ENCODE data around the gene CEP72.
A peak's percentile ranks its signal among the peaks of the same experiment; 100 is the strongest.

The CEP72 gene

DNA sequence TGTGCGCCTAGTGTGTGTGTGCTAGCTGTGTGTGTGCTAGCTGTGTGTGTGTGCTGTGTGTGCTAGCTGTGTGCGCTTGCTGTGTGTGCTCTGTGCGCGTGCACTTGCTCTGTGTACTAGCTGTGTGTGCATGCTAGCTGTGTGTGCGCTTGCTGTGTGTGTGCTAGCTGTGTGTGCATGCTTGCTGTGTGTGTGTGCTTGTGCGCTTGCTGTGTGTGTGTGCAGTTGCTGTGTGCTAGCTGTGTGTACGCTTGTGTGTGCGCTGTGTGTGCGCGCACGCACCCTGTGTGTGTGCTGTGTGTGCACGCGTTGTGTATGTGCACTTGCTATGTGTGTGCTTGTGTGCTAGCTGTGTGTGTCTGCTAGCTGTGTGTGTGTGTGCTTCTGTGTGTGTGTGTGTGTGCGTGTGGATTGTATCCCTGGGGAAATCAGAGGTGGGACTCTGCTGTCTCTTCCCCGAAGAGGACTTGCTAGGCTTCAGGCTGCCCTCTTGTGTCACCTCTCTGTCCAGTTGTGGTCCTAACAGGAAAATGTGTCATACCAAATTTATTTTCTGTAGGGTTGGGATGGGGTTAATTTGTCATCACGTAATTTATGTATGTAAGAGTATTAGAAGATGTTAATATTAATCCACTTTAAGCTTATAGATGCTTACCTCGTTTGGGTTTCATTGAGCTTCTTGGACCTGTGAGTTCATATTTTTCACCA, 42.1 kb downstream of the CEP72 start:
- TF ChIP-seq TARDBP (IDR thresholded peaks at IDR 0.05) (peak; percentile 71; the same call in 1 of the 2 replicates), ZNF384 (IDR thresholded peaks at IDR 0.05) (no peak)
- DNase-seq (ENCODE audit: extremely low spot score): no peak
- ChIA-PET CTCF (no interaction called here), POLR2A (no interaction called here)

DNA sequence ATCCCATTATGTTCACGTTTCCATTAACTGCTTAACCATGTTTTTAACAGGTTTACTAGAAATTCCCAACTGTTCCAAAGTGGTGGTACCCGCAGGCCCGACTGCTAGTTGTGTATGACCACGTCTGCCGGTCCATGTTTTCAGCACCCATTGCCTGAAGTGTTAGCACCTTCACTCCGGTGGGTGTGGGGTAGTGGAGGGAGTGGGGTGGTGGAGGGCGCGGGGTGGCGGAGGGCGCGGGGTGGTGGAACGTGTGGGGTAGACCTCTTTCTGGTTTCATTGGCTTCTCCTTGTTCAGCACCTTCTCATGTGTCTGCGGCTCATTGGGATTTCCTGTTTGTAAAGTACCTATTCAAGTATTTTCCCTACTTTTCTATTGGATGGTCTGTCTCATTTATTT, 43.3 kb downstream of the CEP72 start:
- TF ChIP-seq NFRKB (IDR thresholded peaks at IDR 0.05) (no peak), ELF4 (IDR thresholded peaks at IDR 0.05) (no peak), SP1 (IDR thresholded peaks at IDR 0.05) (no peak), HDGF (IDR thresholded peaks at IDR 0.05; ENCODE audit: borderline replicate concordance) (no peak), FOXM1 (IDR thresholded peaks at IDR 0.05; ENCODE audit: borderline replicate concordance) (no peak), LEF1 (IDR thresholded peaks at IDR 0.05; ENCODE audit: borderline replicate concordance) (no peak), SUZ12 (IDR thresholded peaks at IDR 0.05) (no peak), ZNF384 (IDR thresholded peaks at IDR 0.05) (no peak), FOXA1 (IDR thresholded peaks at IDR 0.05) (no peak), L3MBTL2 (conservative IDR thresholded peaks at IDR 0.05) (no peak), BHLHE40 (IDR thresholded peaks at IDR 0.05; ENCODE audit: borderline replicate concordance) (no peak), CTBP1 (IDR thresholded peaks at IDR 0.05; ENCODE audit: borderline replicate concordance) (no peak)
- TF ChIP-seq, protein P1, sequence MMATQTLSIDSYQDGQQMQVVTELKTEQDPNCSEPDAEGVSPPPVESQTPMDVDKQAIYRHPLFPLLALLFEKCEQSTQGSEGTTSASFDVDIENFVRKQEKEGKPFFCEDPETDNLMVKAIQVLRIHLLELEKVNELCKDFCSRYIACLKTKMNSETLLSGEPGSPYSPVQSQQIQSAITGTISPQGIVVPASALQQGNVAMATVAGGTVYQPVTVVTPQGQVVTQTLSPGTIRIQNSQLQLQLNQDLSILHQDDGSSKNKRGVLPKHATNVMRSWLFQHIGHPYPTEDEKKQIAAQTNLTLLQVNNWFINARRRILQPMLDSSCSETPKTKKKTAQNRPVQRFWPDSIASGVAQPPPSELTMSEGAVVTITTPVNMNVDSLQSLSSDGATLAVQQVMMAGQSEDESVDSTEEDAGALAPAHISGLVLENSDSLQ (IDR thresholded peaks at IDR 0.05): no peak
- CTCF ChIA-PET: interaction anchor here (2.2 kb wide), 1 partner anchor 15 kb away, joined by 6 read pairs; no protein-coding TSS in a partner anchor
- no peak for DNase-seq (ENCODE audit: extremely low spot score)
- POLR2A ChIA-PET: no interaction called here

DNA sequence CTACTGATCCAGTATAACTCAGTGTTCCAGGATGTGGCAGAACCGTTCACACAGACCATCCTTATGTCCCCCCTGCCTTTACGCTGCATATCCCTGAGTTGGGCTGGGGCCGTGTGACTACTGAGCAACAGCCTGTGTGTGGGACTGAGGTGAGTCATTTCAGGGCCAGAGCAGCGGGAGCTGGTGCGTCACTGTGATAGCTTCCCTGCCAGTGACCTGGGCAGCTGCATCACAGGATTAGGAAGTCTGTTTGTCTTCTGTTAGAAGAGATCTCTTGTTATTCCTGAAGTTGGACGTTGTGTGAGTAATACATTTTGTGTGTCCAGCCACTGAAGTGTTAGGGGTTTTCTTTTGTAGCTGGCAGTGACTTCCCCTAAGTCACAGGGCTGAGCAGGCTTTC, 45.4 kb downstream of the CEP72 start:
- no peak for DNase-seq (ENCODE audit: extremely low spot score)
- ChIA-PET CTCF (interaction anchor here (1.0 to 2.2 kb wide), 2 partner anchors 9 to 13 kb away, joined by 3 to 6 read pairs; no protein-coding TSS in a partner anchor), POLR2A (interaction anchor here (0.8 to 1.4 kb wide), 2 partner anchors 15 to 183 kb away, joined by 3 to 4 read pairs; no protein-coding TSS in a partner anchor)
- TF ChIP-seq CTBP1 (IDR thresholded peaks at IDR 0.05; ENCODE audit: borderline replicate concordance): no peak
- TF ChIP-seq HDGF (IDR thresholded peaks at IDR 0.05; ENCODE audit: borderline replicate concordance): no peak
- TF ChIP-seq BHLHE40 (IDR thresholded peaks at IDR 0.05; ENCODE audit: borderline replicate concordance): no peak
- TF ChIP-seq ZNF384 (IDR thresholded peaks at IDR 0.05): no peak
- no peak for TF ChIP-seq L3MBTL2 (conservative IDR thresholded peaks at IDR 0.05)
- no peak for TF ChIP-seq ELF4 (IDR thresholded peaks at IDR 0.05)
- TF ChIP-seq, protein P1 (IDR thresholded peaks at IDR 0.05): no peak
- no peak for TF ChIP-seq ARNT (IDR thresholded peaks at IDR 0.05)
- no peak for TF ChIP-seq TARDBP (IDR thresholded peaks at IDR 0.05)
- no peak for TF ChIP-seq SUZ12 (IDR thresholded peaks at IDR 0.05)
- no peak for TF ChIP-seq NFRKB (IDR thresholded peaks at IDR 0.05)
- no peak for TF ChIP-seq FOXA1 (IDR thresholded peaks at IDR 0.05)

DNA sequence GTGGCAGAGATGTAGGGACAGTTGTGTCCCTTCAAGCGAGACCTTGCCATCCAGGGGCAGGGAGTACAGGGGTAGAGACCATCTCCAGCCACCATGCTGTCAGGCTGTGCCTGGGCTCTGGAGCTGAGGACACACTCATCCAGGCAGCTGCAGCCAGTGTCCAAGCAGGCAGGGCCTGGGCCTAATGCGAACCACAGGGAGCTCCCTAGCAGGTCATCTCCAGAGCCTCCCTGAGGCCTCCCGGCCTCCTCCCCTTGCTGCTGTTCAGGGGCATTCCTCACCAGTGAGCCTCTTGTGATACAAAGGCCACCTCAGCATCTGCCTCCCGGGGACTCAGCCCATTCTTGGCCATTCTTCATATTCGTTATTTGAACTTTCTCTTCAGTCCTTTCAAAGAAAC, 46.0 kb downstream of the CEP72 start:
- ChIA-PET POLR2A (interaction anchor here (0.8 to 1.4 kb wide), 2 partner anchors 15 to 184 kb away, joined by 3 to 4 read pairs; no protein-coding TSS in a partner anchor), CTCF (interaction anchor here (1.0 kb wide), 1 partner anchor 8 kb away, joined by 3 read pairs; no protein-coding TSS in a partner anchor)
- DNase-seq (ENCODE audit: extremely low spot score): no peak
- TF ChIP-seq SP1 (IDR thresholded peaks at IDR 0.05): no peak
- TF ChIP-seq SUZ12 (IDR thresholded peaks at IDR 0.05): no peak
- no peak for TF ChIP-seq ELF4 (IDR thresholded peaks at IDR 0.05)
- no peak for TF ChIP-seq BHLHE40 (IDR thresholded peaks at IDR 0.05; ENCODE audit: borderline replicate concordance)

DNA sequence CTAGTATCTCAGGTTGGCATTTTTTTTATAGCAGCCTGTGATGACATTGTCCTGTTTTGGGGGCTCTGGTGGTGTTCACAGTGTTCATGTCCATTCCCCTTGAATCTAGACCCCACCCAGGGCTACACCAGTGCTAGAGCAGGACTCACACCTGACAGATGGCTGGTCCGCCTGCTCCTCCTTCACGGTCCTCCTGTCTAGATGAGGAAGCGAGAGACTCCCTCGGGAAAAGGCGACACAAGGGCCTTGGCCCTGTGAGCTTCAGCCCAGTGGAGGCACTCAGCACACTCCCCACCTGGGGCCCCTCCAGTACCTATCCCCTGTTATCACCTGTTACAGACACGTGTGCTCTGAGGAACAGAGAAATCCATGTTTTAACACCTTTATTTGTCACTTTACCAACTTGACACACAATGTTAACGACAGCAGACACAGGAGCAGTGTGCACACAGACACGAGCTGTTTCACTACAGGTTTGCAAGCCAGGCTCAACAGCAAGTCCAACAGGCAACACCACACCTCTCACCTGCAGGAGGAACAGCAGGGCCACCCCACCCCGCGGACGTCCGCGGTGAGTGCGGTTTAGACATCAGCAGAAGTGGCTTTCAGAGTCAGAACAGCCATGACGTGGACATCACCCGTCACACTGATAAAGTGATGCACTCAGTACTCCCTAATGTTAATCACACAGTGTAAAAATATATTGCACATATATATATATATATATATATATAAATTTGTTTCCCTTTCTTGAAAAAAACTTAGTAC, 47.5 kb downstream of the CEP72 start:
- ChIA-PET POLR2A (no interaction called here), CTCF (no interaction called here)
- TF ChIP-seq CTBP1 (IDR thresholded peaks at IDR 0.05; ENCODE audit: borderline replicate concordance): no peak
- no peak for TF ChIP-seq BHLHE40 (IDR thresholded peaks at IDR 0.05; ENCODE audit: borderline replicate concordance)
- no peak for TF ChIP-seq L3MBTL2 (conservative IDR thresholded peaks at IDR 0.05)
- TF ChIP-seq FOXA1 (IDR thresholded peaks at IDR 0.05): no peak
- TF ChIP-seq LEF1 (IDR thresholded peaks at IDR 0.05; ENCODE audit: borderline replicate concordance): no peak
- no peak for TF ChIP-seq ZNF384 (IDR thresholded peaks at IDR 0.05)
- DNase-seq (ENCODE audit: extremely low spot score): no peak

DNA sequence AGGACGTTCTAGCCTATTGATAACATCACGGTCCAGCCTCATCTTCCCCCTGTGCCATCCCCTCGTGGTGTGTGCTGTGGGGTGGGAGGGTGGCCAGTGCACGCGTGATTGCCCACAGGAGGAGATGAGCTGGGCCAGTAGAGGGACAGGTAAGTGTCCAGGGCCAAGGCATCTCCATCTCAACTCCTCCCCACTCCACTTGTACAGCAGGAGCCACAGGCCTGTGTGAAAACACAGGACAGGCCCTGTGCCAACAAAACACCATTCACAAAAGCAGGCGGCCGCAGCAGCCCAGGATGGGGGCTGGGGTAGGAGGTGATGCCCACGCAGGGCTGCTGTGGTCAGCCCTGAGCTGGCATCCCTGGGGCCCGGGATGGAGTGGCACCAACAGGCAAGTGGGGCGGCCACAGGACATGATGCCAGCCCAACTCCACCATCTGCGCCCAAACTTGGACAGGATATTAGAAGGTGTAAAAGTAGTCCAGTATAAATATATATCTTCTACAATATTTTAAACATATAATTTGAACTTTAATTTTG, 48.4 kb downstream of the CEP72 start:
- TF ChIP-seq FOXM1 (IDR thresholded peaks at IDR 0.05; ENCODE audit: borderline replicate concordance) (no peak), BHLHE40 (IDR thresholded peaks at IDR 0.05; ENCODE audit: borderline replicate concordance) (no peak), TARDBP (IDR thresholded peaks at IDR 0.05) (no peak), L3MBTL2 (conservative IDR thresholded peaks at IDR 0.05) (no peak), HDGF (IDR thresholded peaks at IDR 0.05; ENCODE audit: borderline replicate concordance) (no peak), CTBP1 (IDR thresholded peaks at IDR 0.05; ENCODE audit: borderline replicate concordance) (no peak), NFRKB (IDR thresholded peaks at IDR 0.05) (no peak), FOXK2 (IDR thresholded peaks at IDR 0.05) (no peak), SP1 (IDR thresholded peaks at IDR 0.05) (no peak), ELF4 (IDR thresholded peaks at IDR 0.05) (no peak), FOXA1 (IDR thresholded peaks at IDR 0.05) (no peak), SUZ12 (IDR thresholded peaks at IDR 0.05) (no peak), ARNT (IDR thresholded peaks at IDR 0.05) (no peak), ZNF384 (IDR thresholded peaks at IDR 0.05) (no peak)
- TF ChIP-seq, protein P1 (IDR thresholded peaks at IDR 0.05): no peak
- DNase-seq (ENCODE audit: extremely low spot score): no peak
- POLR2A ChIA-PET: interaction anchor here (1.0 kb wide), 1 partner anchor 48 kb away, joined by 3 read pairs; no protein-coding TSS in a partner anchor
- CTCF ChIA-PET: no interaction called here
